Measurements from ENCODE around the gene SCIN.

- TF ChIP-seq CTCF (IDR thresholded peaks at IDR 0.05) (no peak), EZH2 (IDR thresholded peaks at IDR 0.05; ENCODE audit: borderline replicate concordance, insufficient read depth, low read depth, low read length, poor library complexity, severe bottlenecking) (no peak)
These were observed 117.2 kb downstream of the SCIN start for GRCh38 chr7:12687718-12688171.
